Tibial nerve (tissue), 4 donors: Measurements from ENCODE around the gene RFX1. TPM values are rescaled to one million over a fixed set of nuclear protein-coding genes. Genes with fewer than 3 reads are reported as not detected.

Source experiments
- DNase-seq, 2 donors: peaks; one replicate each; pipeline ENCODE4 v3.0.0-alpha.2; 2019; ENCODE audit warnings: low spot score in 2 of 2
- H3K27ac ChIP-seq, 4 donors: fragments of 200-600 bp; sonication (generic) in 3 of 4; one replicate each; pipeline ENCODE4 v1.5.1; 2017 to 2019; ENCODE audit warnings: mild to moderate bottlenecking in 1 of 4
- H3K27me3 ChIP-seq, 2 donors: fragments of 200-600 bp; sonication (generic) in 1 of 2; one replicate each; pipeline versions ENCODE4 v1.5.1 to v1.6.0; 2017 to 2019
- H3K36me3 ChIP-seq, 3 donors: fragments of 200-600 bp; sonication (generic); one replicate each; pipeline ENCODE4 v1.5.1; 2018 to 2019
- H3K4me1 ChIP-seq, 4 donors: fragments of 200-600 bp; sonication (generic) in 3 of 4; one replicate each; pipeline ENCODE4 v1.5.1; 2017 to 2019
- H3K4me3 ChIP-seq, 4 donors: fragments of 200-600 bp; sonication (generic) in 3 of 4; one replicate each; pipeline ENCODE4 v1.5.1; 2017 to 2019; ENCODE audit warnings: mild to moderate bottlenecking in 1 of 4, moderate library complexity in 1 of 4
- H3K9me3 ChIP-seq, 4 donors: fragments of 200-600 bp; sonication (generic) in 3 of 4; one replicate each; pipeline ENCODE4 v1.5.1; 2017 to 2019
- EP300 ChIP-seq, 2 donors: sonication (generic); formaldehyde crosslinking; IDR thresholded peaks; one replicate each; pipeline ENCODE4 v1.6.1; 2017; ENCODE audit warnings: antibody characterized with exemption in 2 of 2, mild to moderate bottlenecking in 1 of 2
- WGBS, 2 donors: methylation state at CpG; one replicate each; pipeline ENCODE4 v1.1.5; 2018; 5-methylcytosine and 5-hydroxymethylcytosine counted together
- total RNA-seq, 4 donors: library from RNA; depleted of rRNA; stranded (reverse); fragments of >200 nt; gene quantifications; one replicate each; pipeline ENCODE4 v1.1.0, GENCODE V29; 2016

Gene RFX1
- total RNA-seq, 4 donors from 2014 or later, result 3.1 to 8.4 (median 6.0) TPM

- WGBS, 2 donors, result 89 to 95% methylated on average over 17 of the region's 17 CpGs
- no peaks in the 10 kb centered on the region for H3K27me3 ChIP-seq
- no peak overlapping the region for H3K4me3 ChIP-seq
- DNase-seq, result no peak
- TF ChIP-seq EP300 (IDR thresholded peaks at IDR 0.05), result no peak
- no peaks in the 10 kb centered on the region for H3K4me1 ChIP-seq
- peaks cover 2 to 97% (median 30%) of the 10 kb centered on the region in 3 donors for H3K36me3 ChIP-seq
- no peaks in the 10 kb centered on the region for H3K9me3 ChIP-seq
- no peak overlapping the region for H3K27ac ChIP-seq
Observed at GRCh38 chr19:13913352-13913751, 92.8 kb downstream of the RFX1 start.

Other genes with a start within 250 kb of the RFX1 start
- gene MRI1, start 241.8 kb downstream of the RFX1 start, total RNA-seq, result 100 to 1,000 TPM in 2 of 4 donors, 10 to 100 TPM in 2; 52.4 to 167 (median 94.4) TPM
- 100 to 1,000 TPM; 187 to 290 (median 235) TPM for gene C19orf53, start 231.9 kb downstream of the RFX1 start, total RNA-seq
- 10 to 100 TPM in 1 of 4 donors, 1 to 10 TPM in 3; 2.8 to 19.8 (median 4.0) TPM for gene ZSWIM4, start 210.9 kb downstream of the RFX1 start, total RNA-seq
- gene NANOS3, start 129.2 kb downstream of the RFX1 start, total RNA-seq, result not detected
- 1 to 10 TPM in 3 of 4 donors, not detected in 1; 1.5 to 3.3 (median 3.0) TPM for gene BRME1, start 100.2 kb downstream of the RFX1 start, total RNA-seq
- 10 to 100 TPM; 42.7 to 99.3 (median 56.0) TPM for gene CC2D1A, start 100.1 kb downstream of the RFX1 start, total RNA-seq
- 10 to 100 TPM in 3 of 4 donors, 1 to 10 TPM in 1; 9.4 to 45.7 (median 20.7) TPM for gene PODNL1, start 67.9 kb downstream of the RFX1 start, total RNA-seq
- 10 to 100 TPM; 14.3 to 31.5 (median 19.3) TPM for gene DCAF15, start 53.8 kb downstream of the RFX1 start, total RNA-seq
- gene RLN3, start 21.8 kb upstream of the RFX1 start, total RNA-seq, result not detected
- 1 to 10 TPM; 2.4 to 3.5 (median 3.0) TPM for gene IL27RA, start 25.4 kb upstream of the RFX1 start, total RNA-seq
- gene PALM3, start 55.8 kb upstream of the RFX1 start, total RNA-seq, result 1 to 10 TPM in 1 of 4 donors, under 1 TPM in 3; 0.30 to 2.7 (median 0.53) TPM
- 1 to 10 TPM; 1.8 to 7.8 (median 7.2) TPM for gene MISP3, start 66.5 kb upstream of the RFX1 start, total RNA-seq
- not detected for gene C19orf67, start 79.5 kb upstream of the RFX1 start, total RNA-seq
- 10 to 100 TPM in 3 of 4 donors, 1 to 10 TPM in 1; 5.9 to 31.4 (median 19.0) TPM for gene SAMD1, start 84.4 kb upstream of the RFX1 start, total RNA-seq
- gene PRKACA, start 111.4 kb upstream of the RFX1 start, total RNA-seq, result 10 to 100 TPM; 26.9 to 59.4 (median 41.3) TPM
- gene ASF1B, start 130.3 kb upstream of the RFX1 start, total RNA-seq, result 1 to 10 TPM in 1 of 4 donors, under 1 TPM in 1, not detected in 2; 0.90 to 2.3 TPM
- gene ADGRL1, start 199.8 kb upstream of the RFX1 start, total RNA-seq, result 10 to 100 TPM in 2 of 4 donors, 1 to 10 TPM in 2; 8.0 to 17.5 (median 11.2) TPM